ENCODE data around the gene ELANE. TPM values are rescaled to one million over a fixed set of nuclear protein-coding genes. Genes with fewer than 3 reads are reported as not detected.
A peak's percentile ranks its signal among the peaks of the same experiment; 100 is the strongest.

Gene ELANE
- total and polyA plus RNA-seq, 9 of the 15 experiments (the other 6 are each of a cell fraction or from before 2014, with no cell fraction given), result not detected

- TF ChIP-seq, protein P1, sequence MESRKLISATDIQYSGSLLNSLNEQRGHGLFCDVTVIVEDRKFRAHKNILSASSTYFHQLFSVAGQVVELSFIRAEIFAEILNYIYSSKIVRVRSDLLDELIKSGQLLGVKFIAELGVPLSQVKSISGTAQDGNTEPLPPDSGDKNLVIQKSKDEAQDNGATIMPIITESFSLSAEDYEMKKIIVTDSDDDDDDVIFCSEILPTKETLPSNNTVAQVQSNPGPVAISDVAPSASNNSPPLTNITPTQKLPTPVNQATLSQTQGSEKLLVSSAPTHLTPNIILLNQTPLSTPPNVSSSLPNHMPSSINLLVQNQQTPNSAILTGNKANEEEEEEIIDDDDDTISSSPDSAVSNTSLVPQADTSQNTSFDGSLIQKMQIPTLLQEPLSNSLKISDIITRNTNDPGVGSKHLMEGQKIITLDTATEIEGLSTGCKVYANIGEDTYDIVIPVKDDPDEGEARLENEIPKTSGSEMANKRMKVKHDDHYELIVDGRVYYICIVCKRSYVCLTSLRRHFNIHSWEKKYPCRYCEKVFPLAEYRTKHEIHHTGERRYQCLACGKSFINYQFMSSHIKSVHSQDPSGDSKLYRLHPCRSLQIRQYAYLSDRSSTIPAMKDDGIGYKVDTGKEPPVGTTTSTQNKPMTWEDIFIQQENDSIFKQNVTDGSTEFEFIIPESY (CRISPR knock-in tag; IDR thresholded peaks at IDR 0.05), result peak; percentile 72; the same call in 1 of the 2 replicates
- TF ChIP-seq POU5F1 (IDR thresholded peaks at IDR 0.05; ENCODE audit: borderline replicate concordance, low read depth, low read length, partially characterized antibody) (no peak), RBM25 (IDR thresholded peaks at IDR 0.05; ENCODE audit: low read depth, low read length, severe bottlenecking) (no peak), HNRNPLL (IDR thresholded peaks at IDR 0.05; ENCODE audit: low read depth, low read length, poor library complexity, severe bottlenecking) (peak; percentile 33), TCF7 (IDR thresholded peaks at IDR 0.05; ENCODE audit: borderline replicate concordance) (no peak), GATAD2B (IDR thresholded peaks at IDR 0.05; ENCODE audit: borderline replicate concordance) (no peak), CHD2 (IDR thresholded peaks at IDR 0.05; ENCODE audit: low read depth, low read length) (no peak), FOXK1 (CRISPR knock-in tag; IDR thresholded peaks at IDR 0.05; ENCODE audit: borderline replicate concordance) (peak; percentile 95; the same call in 1 of the 2 replicates), MXI1 (IDR thresholded peaks at IDR 0.05; ENCODE audit: low read depth, low read length) (0 out of 2 replicates have a peak, but pooled peaks have one; percentile 51), ZBTB1 (CRISPR knock-in tag; IDR thresholded peaks at IDR 0.05; ENCODE audit: borderline replicate concordance, low read depth) (peak; percentile 75; the same call in 1 of the 2 replicates), PRPF4 (IDR thresholded peaks at IDR 0.05; ENCODE audit: insufficient read depth, low read depth, low read length, poor library complexity, severe bottlenecking) (peak; percentile 39), PCBP1 (IDR thresholded peaks at IDR 0.05; ENCODE audit: low read depth, low read length, poor library complexity, severe bottlenecking) (no peak), HES1 (IDR thresholded peaks at IDR 0.05; ENCODE audit: low read depth) (0 out of 2 replicates have a peak, but pooled peaks have one; percentile 17), SNRNP70 (optimal IDR thresholded peaks at IDR 0.05; ENCODE audit: low read depth, low read length) (no peak), RFX7 (CRISPR knock-in tag; IDR thresholded peaks at IDR 0.05) (no peak)
- TF ChIP-seq, protein P2, sequence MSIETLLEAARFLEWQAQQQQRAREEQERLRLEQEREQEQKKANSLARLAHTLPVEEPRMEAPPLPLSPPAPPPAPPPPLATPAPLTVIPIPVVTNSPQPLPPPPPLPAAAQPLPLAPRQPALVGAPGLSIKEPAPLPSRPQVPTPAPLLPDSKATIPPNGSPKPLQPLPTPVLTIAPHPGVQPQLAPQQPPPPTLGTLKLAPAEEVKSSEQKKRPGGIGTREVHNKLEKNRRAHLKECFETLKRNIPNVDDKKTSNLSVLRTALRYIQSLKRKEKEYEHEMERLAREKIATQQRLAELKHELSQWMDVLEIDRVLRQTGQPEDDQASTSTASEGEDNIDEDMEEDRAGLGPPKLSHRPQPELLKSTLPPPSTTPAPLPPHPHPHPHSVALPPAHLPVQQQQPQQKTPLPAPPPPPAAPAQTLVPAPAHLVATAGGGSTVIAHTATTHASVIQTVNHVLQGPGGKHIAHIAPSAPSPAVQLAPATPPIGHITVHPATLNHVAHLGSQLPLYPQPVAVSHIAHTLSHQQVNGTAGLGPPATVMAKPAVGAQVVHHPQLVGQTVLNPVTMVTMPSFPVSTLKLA (conservative IDR thresholded peaks at IDR 0.05), result peak; percentile 97 to 98
- TF ChIP-seq, protein P3, sequence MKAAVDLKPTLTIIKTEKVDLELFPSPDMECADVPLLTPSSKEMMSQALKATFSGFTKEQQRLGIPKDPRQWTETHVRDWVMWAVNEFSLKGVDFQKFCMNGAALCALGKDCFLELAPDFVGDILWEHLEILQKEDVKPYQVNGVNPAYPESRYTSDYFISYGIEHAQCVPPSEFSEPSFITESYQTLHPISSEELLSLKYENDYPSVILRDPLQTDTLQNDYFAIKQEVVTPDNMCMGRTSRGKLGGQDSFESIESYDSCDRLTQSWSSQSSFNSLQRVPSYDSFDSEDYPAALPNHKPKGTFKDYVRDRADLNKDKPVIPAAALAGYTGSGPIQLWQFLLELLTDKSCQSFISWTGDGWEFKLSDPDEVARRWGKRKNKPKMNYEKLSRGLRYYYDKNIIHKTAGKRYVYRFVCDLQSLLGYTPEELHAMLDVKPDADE (conservative IDR thresholded peaks at IDR 0.05; ENCODE audit: control insufficient read depth, low read depth, low read length), result no peak
- TF ChIP-seq, protein P4, sequence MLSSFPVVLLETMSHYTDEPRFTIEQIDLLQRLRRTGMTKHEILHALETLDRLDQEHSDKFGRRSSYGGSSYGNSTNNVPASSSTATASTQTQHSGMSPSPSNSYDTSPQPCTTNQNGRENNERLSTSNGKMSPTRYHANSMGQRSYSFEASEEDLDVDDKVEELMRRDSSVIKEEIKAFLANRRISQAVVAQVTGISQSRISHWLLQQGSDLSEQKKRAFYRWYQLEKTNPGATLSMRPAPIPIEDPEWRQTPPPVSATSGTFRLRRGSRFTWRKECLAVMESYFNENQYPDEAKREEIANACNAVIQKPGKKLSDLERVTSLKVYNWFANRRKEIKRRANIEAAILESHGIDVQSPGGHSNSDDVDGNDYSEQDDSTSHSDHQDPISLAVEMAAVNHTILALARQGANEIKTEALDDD (IDR thresholded peaks at IDR 0.05), result peak; percentile 52; the same call in 1 of the 2 replicates
- TF ChIP-seq, protein P5, sequence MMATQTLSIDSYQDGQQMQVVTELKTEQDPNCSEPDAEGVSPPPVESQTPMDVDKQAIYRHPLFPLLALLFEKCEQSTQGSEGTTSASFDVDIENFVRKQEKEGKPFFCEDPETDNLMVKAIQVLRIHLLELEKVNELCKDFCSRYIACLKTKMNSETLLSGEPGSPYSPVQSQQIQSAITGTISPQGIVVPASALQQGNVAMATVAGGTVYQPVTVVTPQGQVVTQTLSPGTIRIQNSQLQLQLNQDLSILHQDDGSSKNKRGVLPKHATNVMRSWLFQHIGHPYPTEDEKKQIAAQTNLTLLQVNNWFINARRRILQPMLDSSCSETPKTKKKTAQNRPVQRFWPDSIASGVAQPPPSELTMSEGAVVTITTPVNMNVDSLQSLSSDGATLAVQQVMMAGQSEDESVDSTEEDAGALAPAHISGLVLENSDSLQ (IDR thresholded peaks at IDR 0.05), result peak; percentile 30; the same call in 1 of the 2 replicates
Observed at GRCh38 chr19:862581-863314, 10.6 kb downstream of the ELANE start (continued).
